Measurements from ENCODE around the gene GRIK4. TPM values are rescaled to one million over a fixed set of nuclear protein-coding genes. Genes with fewer than 3 reads are reported as not detected.

The GRIK4 gene
- total and polyA plus RNA-seq, 2 of the 4 experiments (the other 2 are of a cell fraction) = 0.18 to 0.38 TPM

- peaks cover 2% of the 10 kb centered on the region; the same call in 1 of the 2 replicates for H3K9me3 ChIP-seq (ENCODE audit: control insufficient read depth, insufficient read depth, low read length)
- H3K36me3 ChIP-seq (ENCODE audit: control insufficient read depth, insufficient read depth, low read length) = no peaks in the 10 kb centered on the region
- H2BK120ac ChIP-seq (ENCODE audit: low read depth, low read length) = no peak overlapping the region
- no peak overlapping the region for H2AK9ac ChIP-seq (replicated peaks; ENCODE audit: low read depth, low read length, poor library complexity)
- no CpG with 5 or more reads among the region's 6 CpGs for WGBS, 2 experiments (ENCODE audit: extremely low coverage in 2 of 2, insufficient read length in 1 of 2)
- no peak overlapping the region for H3K4me2 ChIP-seq (ENCODE audit: low read depth, low read length)
- H3K56ac ChIP-seq (ENCODE audit: extremely low read depth, insufficient read depth, low read length) = no peak overlapping the region
- no peak overlapping the region for H3K14ac ChIP-seq (replicated peaks; ENCODE audit: low read depth, low read length)
- no peaks in the 10 kb centered on the region for H3K9me1 ChIP-seq (ENCODE audit: insufficient read depth, low read length)
- ATAC-seq (ENCODE audit: low read depth) (no peak), DNase-seq (no peak)
- no peak for TF ChIP-seq MAFK (IDR thresholded peaks at IDR 0.05; ENCODE audit: low read depth, low read length)
- no peak for TF ChIP-seq POLR2A (IDR thresholded peaks at IDR 0.05; ENCODE audit: low read depth, low read length)
- TF ChIP-seq RAD21 (IDR thresholded peaks at IDR 0.05; ENCODE audit: low read length) = no peak
- TF ChIP-seq MXI1 (IDR thresholded peaks at IDR 0.05; ENCODE audit: borderline replicate concordance, low read depth, low read length) = no peak
- no peak for TF ChIP-seq RFX5 (IDR thresholded peaks at IDR 0.05; ENCODE audit: low read depth, low read length)
- no peak overlapping the region for H2AK5ac ChIP-seq (ENCODE audit: low read depth, low read length)
- H2AFZ ChIP-seq (replicated peaks; ENCODE audit: low read length, poor library complexity) = no peak overlapping the region
- in situ Hi-C loops (cut with MboI; ENCODE audit: low sequenced_read_pairs) (loop anchor here (5.0 kb wide), 1 partner anchor 444 kb away; no protein-coding TSS in a partner anchor), intact Hi-C loops (cut with micrococcal nuclease) (no loop called here), dilution Hi-C loops (cut with HindIII; ENCODE audit: low sequenced_read_pairs, unreplicated experiment) (no loop called here)
- H2BK15ac ChIP-seq (ENCODE audit: low read depth, low read length) = no peak overlapping the region
- H3K27ac ChIP-seq (ENCODE audit: insufficient read depth, low read length) = no peak overlapping the region
- H3K27me3 ChIP-seq (ENCODE audit: control insufficient read depth, insufficient read depth, low read length) = peaks cover 8% of the 10 kb centered on the region
- no peak overlapping the region for H2BK5ac ChIP-seq (ENCODE audit: low read depth, low read length, poor library complexity, severe bottlenecking)
- no peak overlapping the region for H3K23ac ChIP-seq (ENCODE audit: low read depth, low read length)
- POLR2A ChIA-PET (ENCODE audit: unreplicated experiment) = no interaction called here
- H3K4me1 ChIP-seq (ENCODE audit: control insufficient read depth, insufficient read depth, low read length) = no peaks in the 10 kb centered on the region
- H4K5ac ChIP-seq (ENCODE audit: low read depth, low read length) = no peak overlapping the region
- H3K18ac ChIP-seq (ENCODE audit: low read depth, low read length) = no peak overlapping the region
- no peak overlapping the region for H4K8ac ChIP-seq (ENCODE audit: low read depth in 2 of 2, low read length in 2 of 2)
- no peak overlapping the region for H4K91ac ChIP-seq (ENCODE audit: insufficient read depth, low read depth, low read length)
- no peaks in the 10 kb centered on the region for H4K20me1 ChIP-seq (ENCODE audit: insufficient read depth, low read length)
- H3K4me3 ChIP-seq (ENCODE audit: insufficient read depth, low read depth, low read length) = no peak overlapping the region
- no peak overlapping the region for H3K9ac ChIP-seq (ENCODE audit: low read depth, low read length)
- no peak overlapping the region for H2BK20ac ChIP-seq (ENCODE audit: low read depth, low read length)
- no TSS peak for BruUV-seq (replicated peaks)
- no peak overlapping the region for H3K4ac ChIP-seq (ENCODE audit: low read depth, low read length)
- H3K79me1 ChIP-seq (ENCODE audit: low read depth in 1 of 2, low read length in 2 of 2) = no peaks in the 10 kb centered on the region
- CTCF ChIA-PET = interaction anchor here (0.9 kb wide), 1 partner anchor 270 kb away, joined by 3 read pairs; no protein-coding TSS in a partner anchor
Measured at GRCh38 chr11:120950880-120951279, 439.3 kb downstream of the GRIK4 start.
